K562 (cell line): ENCODE results near the gene PCDH1. TPM values are rescaled to one million over a fixed set of nuclear protein-coding genes. Genes with fewer than 3 reads are reported as not detected.

Experiments used
- CCNT2 ChIP-seq: IDR thresholded peaks from 2 replicates; pipeline ENCODE4 v1.6.1; 2011; ENCODE audit warnings: borderline replicate concordance, low read depth, mild to moderate bottlenecking, moderate library complexity, mixed read lengths, low read length; ENCODE audit not compliant: insufficient read length; ENCODE audit errors: extremely low read depth
- CEBPB ChIP-seq: fragments of 450-650 bp; IDR thresholded peaks from 2 replicates; pipeline ENCODE4 v1.6.1; 2016; ENCODE audit warnings: missing genetic modification characterization, missing compliant biosample characterization
- EGR1 ChIP-seq: fragments of 450-650 bp; conservative IDR thresholded peaks from 2 replicates; pipeline ENCODE4 v1.6.1; 2017; ENCODE audit warnings: mild to moderate bottlenecking
- ELF2 ChIP-seq: fragments of 250-450 bp; sonication (Bioruptor Pico); IDR thresholded peaks from 2 replicates; pipeline ENCODE4 v1.5.0; 2021; ENCODE audit warnings: mild to moderate bottlenecking
- HDAC6 ChIP-seq: IDR thresholded peaks from 2 replicates; pipeline ENCODE4 v1.6.1; 2012; ENCODE audit warnings: low read depth, mild to moderate bottlenecking, control low read depth, inconsistent platforms, low read length, moderate library complexity
- HDGF ChIP-seq: fragments of 450-650 bp; IDR thresholded peaks from 2 replicates; pipeline ENCODE4 v1.6.1; 2016
- HIVEP1 ChIP-seq: fragments of 250-450 bp; sonication (Bioruptor Pico); IDR thresholded peaks from 2 replicates; pipeline ENCODE4 v1.4.0; 2020; ENCODE audit warnings: mild to moderate bottlenecking
- KDM1A ChIP-seq, 2 experiments: fragments of 450-650 bp; IDR thresholded peaks; 2 replicates each; pipeline ENCODE4 v1.6.1; 2016; ENCODE audit warnings: mild to moderate bottlenecking in 2 of 2
- MAFK ChIP-seq: IDR thresholded peaks from 2 replicates; pipeline ENCODE4 v1.6.1; 2011; ENCODE audit warnings: low read length, improper control_type of control experiment
- MCM5 ChIP-seq: fragments of 450-650 bp; IDR thresholded peaks from 2 replicates; pipeline ENCODE4 v1.6.1; 2016; ENCODE audit warnings: low read depth
- MITF ChIP-seq: IDR thresholded peaks from 2 replicates; pipeline ENCODE4 v1.6.1; 2014; ENCODE audit warnings: antibody characterized with exemption
- NCOA6 ChIP-seq: fragments of 450-650 bp; IDR thresholded peaks from 2 replicates; pipeline ENCODE4 v1.6.1; 2017; ENCODE audit warnings: mild to moderate bottlenecking
- NFE2 ChIP-seq: IDR thresholded peaks from 2 replicates; pipeline ENCODE4 v1.6.1; 2014; ENCODE audit warnings: antibody characterized with exemption, low read depth
- NFYB ChIP-seq: IDR thresholded peaks from 2 replicates; pipeline ENCODE4 v1.6.1; 2011; ENCODE audit warnings: mild to moderate bottlenecking, moderate library complexity; ENCODE audit not compliant: insufficient read length; ENCODE audit errors: extremely low read depth
- NUFIP1 ChIP-seq: fragments of 450-650 bp; IDR thresholded peaks from 2 replicates; pipeline ENCODE4 v1.6.1; 2018; ENCODE audit not compliant: partially characterized antibody
- PRPF4 ChIP-seq: fragments of 200-400 bp; formaldehyde crosslinking; IDR thresholded peaks from one replicate; pipeline ENCODE4 v1.6.1; 2017; ENCODE audit warnings: low read length, low read depth, mild to moderate bottlenecking; ENCODE audit not compliant: insufficient read depth, poor library complexity, severe bottlenecking
- SIRT6 ChIP-seq: IDR thresholded peaks from one replicate; pipeline ENCODE4 v1.6.1; 2012; ENCODE audit warnings: low read depth, mild to moderate bottlenecking, control low read depth, inconsistent platforms, low read length, moderate library complexity
- SMAD4 ChIP-seq: fragments of 250-450 bp; sonication (Bioruptor Pico); conservative IDR thresholded peaks from 2 replicates; pipeline ENCODE4 v1.8.0; 2021; ENCODE audit warnings: inconsistent platforms, mild to moderate bottlenecking, moderate library complexity
- SNRNP70 ChIP-seq: fragments of 200-400 bp; formaldehyde crosslinking; optimal IDR thresholded peaks from 2 replicates; pipeline ENCODE3; 2017; ENCODE audit warnings: low read depth, low read length
- U2AF1 ChIP-seq: fragments of 200-400 bp; formaldehyde crosslinking; optimal IDR thresholded peaks from 2 replicates; pipeline ENCODE3; 2017; ENCODE audit warnings: mild to moderate bottlenecking, low read depth, low read length, moderate library complexity
- ZBTB43 ChIP-seq: sonication (generic); formaldehyde crosslinking; IDR thresholded peaks from 2 replicates; pipeline ENCODE4 v1.8.0; 2023; ENCODE audit warnings: mild to moderate bottlenecking, missing genetic modification reagents
- ZFP36 ChIP-seq: fragments of 150-350 bp; IDR thresholded peaks from 2 replicates; pipeline ENCODE4 v1.6.1; 2018; ENCODE audit warnings: low read length, low read depth; ENCODE audit not compliant: partially characterized antibody
- ZNF24 ChIP-seq: fragments of 450-650 bp; IDR thresholded peaks from 2 replicates; pipeline ENCODE4 v1.6.1; 2016
- ZNF398 ChIP-seq: fragments of 250-450 bp; sonication (Bioruptor Pico); IDR thresholded peaks from 2 replicates; pipeline ENCODE4 v1.8.0; 2021; ENCODE audit warnings: moderate library complexity, mild to moderate bottlenecking, inconsistent platforms
- ZNF583 ChIP-seq: fragments of 250-450 bp; sonication (Bioruptor Pico); IDR thresholded peaks from 2 replicates; pipeline ENCODE4 v1.4.0; 2020
- ZNF740 ChIP-seq, 3 experiments: fragments of 200-800 bp in 1 of 3; sonication (Bioruptor generic) in 1 of 3; sonication (generic) in 1 of 3; formaldehyde crosslinking in 1 of 3; IDR thresholded peaks; 2 replicates each; pipeline versions ENCODE4 v1.6.1 to v1.8.0; 2016 to 2022; ENCODE audit warnings: mild to moderate bottlenecking in 2 of 3, missing compliant biosample characterization in 2 of 3, missing genetic modification characterization in 2 of 3, missing genetic modification reagents in 1 of 3
- polyA plus RNA-seq, 8 experiments: library from polyadenylated mRNA; depleted of rRNA in 4 of 8; stranded (reverse) in 5 of 8; unstranded in 3 of 8; fragments of >200 nt; fragmentation: Nextera tagmentation in 2 of 8; fragmentation: Illumina TruSeq in 1 of 8; extraction: Ambion mirVana in 2 of 8; extraction: Trizol in 1 of 8; gene quantifications; 2 replicates each; pipeline versions ENCODE4 v1.2.1 to v1.2.3, GENCODE V29; 2011 to 2014; ENCODE audit warnings: inconsistent platforms in 1 of 8, missing spikeins in 1 of 8
- total RNA-seq, 7 experiments: library from RNA; depleted of rRNA in 6 of 7; stranded (reverse); fragments of >200 nt in 6 of 7; fragmentation: Illumina TruSeq in 2 of 7; extraction: Trizol in 2 of 7; gene quantifications; 2 replicates each; pipeline versions ENCODE4 v1.2.1 to v1.2.3, GENCODE V29; 2011 to 2021; ENCODE audit warnings: low replicate concordance in 1 of 7

Gene PCDH1
- total and polyA plus RNA-seq, 9 of the 15 experiments (the other 6 are each of a cell fraction or from before 2014, with no cell fraction given) = 0.11 to 3.6 (median 1.9) TPM; not detected in 1

GRCh38 chr5:141914199-141914743 is 36.1 kb upstream of the PCDH1 start (continued):
- TF ChIP-seq ZNF740 (CRISPR knock-in tag; IDR thresholded peaks at IDR 0.05) (no peak), ZNF740 (tag; IDR thresholded peaks at IDR 0.05) (no peak), CCNT2 (peak; percentile 55), ZNF24 (peak; percentile 15; the same call in 1 of the 2 replicates), SIRT6 (no peak), ZFP36 (no peak), EGR1 (no peak; the same call in 1 of the 2 replicates), HDAC6 (no peak), U2AF1 (no peak), MAFK (no peak), ZNF583 (CRISPR knock-in tag) (no peak), MITF (no peak; the same call in 1 of the 2 replicates), MCM5 (no peak), ZNF398 (CRISPR knock-in tag) (no peak), NUFIP1 (no peak), ZBTB43 (CRISPR knock-in tag) (no peak), CEBPB (tag) (no peak), HDGF (no peak; the same call in 1 of the 2 replicates), NFYB (no peak), ELF2 (CRISPR knock-in tag) (no peak), SMAD4 (CRISPR knock-in tag) (peak; percentile 59), NFE2 (no peak), SNRNP70 (no peak), KDM1A (IDR thresholded peaks at IDR 0.05) (no peak), PRPF4 (no peak), NCOA6 (no peak), HIVEP1 (CRISPR knock-in tag) (no peak)
